Stimulated activated naive CD8-positive, alpha-beta T cell treated with anti-CD3 and anti-CD28 coated beads, Interleukin-15, amount 100 ng/mL, for 72 hours (primary cell): ENCODE results near the gene CLK2.
"Not testable (repeated sequence)": the region's sequence is repeated elsewhere in the genome, so short reads cannot be mapped to it uniquely, and the experiment has no call there.

ENCODE experiments used
- ATAC-seq: fragments of 150-1000 bp; cut with Tn5 transposase; 2 replicates; pipeline ENCODE4 v1.10.0; 2021; ENCODE audit warnings: mild to moderate bottlenecking, moderate library complexity
- DNase-seq, 2 donors: peaks; one replicate each; pipeline ENCODE4 v3.0.0; 2021 to 2022
- H3K27ac Mint-ChIP-seq, 2 donors: one replicate each; pipeline ENCODE4 v1.8.0; 2022; ENCODE audit warnings: mild to moderate bottlenecking in 2 of 2, mixed read lengths in 2 of 2, moderate library complexity in 2 of 2
- H3K27me3 Mint-ChIP-seq: one replicate; pipeline ENCODE4 v1.8.0; 2022; ENCODE audit warnings: mixed read lengths
- H3K4me1 Mint-ChIP-seq: one replicate; pipeline ENCODE4 v1.8.0; 2022; ENCODE audit warnings: mild to moderate bottlenecking, mixed read lengths
- H3K4me3 Mint-ChIP-seq, 2 donors: one replicate each; pipeline ENCODE4 v1.8.0; 2022; ENCODE audit warnings: mild to moderate bottlenecking in 2 of 2, mixed read lengths in 2 of 2, moderate library complexity in 1 of 2
- H3K9me3 Mint-ChIP-seq, 2 donors: one replicate each; pipeline ENCODE4 v1.8.0; 2022; ENCODE audit warnings: mixed read lengths in 2 of 2

CLK2 gene

GRCh38 chr1:155223047-155223446, 50.3 kb downstream of the CLK2 start:
- peak overlapping the region in 1 of 2 donors; percentile 71 for H3K27ac Mint-ChIP-seq
- ATAC-seq (no peak), DNase-seq (no peak)
- H3K4me3 Mint-ChIP-seq, result no peak overlapping the region
- H3K4me1 Mint-ChIP-seq, result peaks cover 44% of the 10 kb centered on the region
- H3K27me3 Mint-ChIP-seq, result no peaks in the 10 kb centered on the region
- no peaks in the 10 kb centered on the region for H3K9me3 Mint-ChIP-seq

- H3K27me3 Mint-ChIP-seq, ATAC-seq: not testable (repeated sequence)
- H3K27ac Mint-ChIP-seq, result peak overlapping the region in 1 of 2 donors; percentile 93
These were observed 52.9 kb downstream of the CLK2 start for GRCh38 chr1:155220211-155220965.

GRCh38 chr1:155219592-155220031, 53.7 kb downstream of the CLK2 start:
- DNase-seq, result peak in 1 of 2 donors; percentile 22
- Mint-ChIP-seq H3K27me3 (no peaks in the 10 kb centered on the region), H3K9me3 (no peaks in the 10 kb centered on the region), H3K27ac (peak overlapping the region; percentile 54 to 77), H3K4me1 (peaks cover 22% of the 10 kb centered on the region), H3K4me3 (peak overlapping the region; percentile 58 to 68)
- peak; percentile 74 for ATAC-seq

More at GRCh38 chr1:155220211-155220965, 52.9 kb downstream of the CLK2 start:
- not testable (repeated sequence) for H3K4me3 Mint-ChIP-seq, DNase-seq, H3K9me3 Mint-ChIP-seq
- peaks cover 25% of the 10 kb centered on the region for H3K4me1 Mint-ChIP-seq

- peak; percentile 12 for ATAC-seq
- Mint-ChIP-seq H3K4me1 (peaks cover 22% of the 10 kb centered on the region), H3K27me3 (no peaks in the 10 kb centered on the region), H3K9me3 (no peaks in the 10 kb centered on the region), H3K4me3 (peak overlapping the region; percentile 60 to 68), H3K27ac (peak overlapping the region; percentile 77 to 92)
- DNase-seq, result peak in 1 of 2 donors; percentile 32
These were observed 54.3 kb downstream of the CLK2 start for GRCh38 chr1:155218854-155219591.

GRCh38 chr1:155214702-155215101, 58.6 kb downstream of the CLK2 start:
- H3K9me3 Mint-ChIP-seq, H3K4me3 Mint-ChIP-seq, ATAC-seq, H3K27me3 Mint-ChIP-seq, DNase-seq: not testable (repeated sequence)
- peak overlapping the region in 1 of 2 donors; percentile 1 for H3K27ac Mint-ChIP-seq
- H3K4me1 Mint-ChIP-seq, result peaks cover 32% of the 10 kb centered on the region
